Psoas muscle (tissue), 8 donors: Measurements from ENCODE around the gene ADAMTS16. TPM values are rescaled to one million over a fixed set of nuclear protein-coding genes. Genes with fewer than 3 reads are reported as not detected.

Experiments
- ATAC-seq, 4 donors: fragments of 200-7000 bp; cut with Tn5 transposase; one replicate each; pipeline ENCODE4 v1.9.1; 2020; ENCODE audit warnings: moderate library complexity in 3 of 4, mild to moderate bottlenecking in 2 of 4
- DNase-seq, 2 donors: peaks; one replicate each; pipeline ENCODE4 v3.0.0-alpha.2; 2020
- H3K27ac ChIP-seq: fragments of 200-600 bp; one replicate; pipeline ENCODE4 v1.8.0; 2022
- H3K27me3 ChIP-seq, 3 donors: fragments of 200-600 bp in 1 of 3; one replicate each; pipeline versions ENCODE4 v1.6.1 to v1.8.0; 2013 to 2022; ENCODE audit warnings: low read length in 2 of 3, mild to moderate bottlenecking in 2 of 3, moderate library complexity in 1 of 3; ENCODE audit not compliant: insufficient read depth in 3 of 3
- H3K36me3 ChIP-seq, 2 donors: fragments of 200-600 bp in 1 of 2; one replicate each; pipeline versions ENCODE4 v1.6.1 to v1.8.0; 2013 to 2022; ENCODE audit warnings: low read depth in 1 of 2, mild to moderate bottlenecking in 1 of 2, moderate library complexity in 1 of 2; ENCODE audit not compliant: insufficient read depth in 1 of 2
- H3K4me1 ChIP-seq: fragments of 200-600 bp; one replicate; pipeline ENCODE4 v1.8.0; 2022
- H3K4me3 ChIP-seq: fragments of 200-600 bp; one replicate; pipeline ENCODE4 v1.8.0; 2022; ENCODE audit warnings: mild to moderate bottlenecking
- H3K9me3 ChIP-seq: fragments of 200-600 bp; one replicate; pipeline ENCODE4 v1.8.0; 2022
- CTCF ChIP-seq: fragments of 200-600 bp; IDR thresholded peaks from one replicate; pipeline ENCODE4 v1.8.0; 2022; ENCODE audit warnings: antibody characterized with exemption
- WGBS, 3 donors: extraction: QIAGEN DNeasy Blood & Tissue Kit; methylation state at CpG; one replicate each; pipeline versions ENCODE4 v1.1.6 to v1.1.7; 2013; 5-methylcytosine and 5-hydroxymethylcytosine counted together
- intact Hi-C, 2 donors: fragments of 100-400 bp; cut with DNase I; formaldehyde crosslinking; loops; one replicate each; pipeline versions ENCODE4 v1.11.0 to v1.14.2; 2022
- polyA plus RNA-seq, 3 donors: library from polyadenylated mRNA; stranded (reverse); fragments of 200-250 nt; gene quantifications; one replicate each; pipeline ENCODE4 v1.2.3, GENCODE V29; 2013
- total RNA-seq, 4 donors: library from RNA; stranded (reverse); fragmentation: NEBNext Ultra II Directional in 2 of 4; extraction: Animal tissue kit (Norgen Biotek cat#: 25700) in 2 of 4; gene quantifications; one replicate each; pipeline versions ENCODE4 v1.2.1 to v1.2.4, GENCODE V29; 2021 to 2023
- donor health status: healthy with polysubstance abuse.
- donor health status: DM: no; HTN: no; CAD: no; lungs with moderate emphysema.
- donor health status: Bipolar disorder and iron deficiency.
- donor health status: healthy.
- donor health status: DM: yes; HTN: yes; CAD: no.
- donor health status: DM: no; HTN: no; CAD: no.
- donor health status: DM: no; HTN: no; CAD: no.
- donor health status: DM: yes; HTN: yes; CAD: no.

ADAMTS16 gene
- total and polyA plus RNA-seq, 7 donors, result 0.01 to 0.27 (median 0.06) TPM; not detected in 1

- intact Hi-C loops, result no loop called here
- no peak overlapping the region for H3K27ac ChIP-seq
- no peak for ATAC-seq
These were observed 138.8 kb downstream of the ADAMTS16 start for GRCh38 chr5:5278815-5279381.

GRCh38 chr5:5285906-5286305 lies 145.8 kb downstream of the ADAMTS16 start:
- Histone ChIP-seq H3K27ac (no peak overlapping the region), H3K9me3 (no peaks in the 10 kb centered on the region), H3K27me3 (no peaks in the 10 kb centered on the region), H3K4me1 (no peaks in the 10 kb centered on the region), H3K4me3 (no peak overlapping the region), H3K36me3 (no peaks in the 10 kb centered on the region)
- no peak for ATAC-seq
- no peak for DNase-seq
- TF ChIP-seq CTCF, result no peak
- 93 to 97% (median 96%) methylated on average over 3 of the region's 3 CpGs for WGBS, 3 donors
- intact Hi-C loops, result no loop called here

More at GRCh38 chr5:5278815-5279381, 138.8 kb downstream of the ADAMTS16 start:
- no peak for DNase-seq
- no peaks in the 10 kb centered on the region for H3K27me3 ChIP-seq
- WGBS, 3 donors, result 83 to 85% (median 84%) methylated on average over 3 of the region's 3 CpGs
- H3K9me3 ChIP-seq, result no peaks in the 10 kb centered on the region
- no peak overlapping the region for H3K4me3 ChIP-seq
- TF ChIP-seq CTCF, result no peak
- no peaks in the 10 kb centered on the region for H3K4me1 ChIP-seq
- no peaks in the 10 kb centered on the region for H3K36me3 ChIP-seq

GRCh38 chr5:5287419-5287818 lies 147.3 kb downstream of the ADAMTS16 start:
- DNase-seq, result no peak
- intact Hi-C loops, result no loop called here
- Histone ChIP-seq H3K4me3 (no peak overlapping the region), H3K9me3 (no peaks in the 10 kb centered on the region), H3K4me1 (no peaks in the 10 kb centered on the region), H3K27me3 (no peaks in the 10 kb centered on the region), H3K36me3 (no peaks in the 10 kb centered on the region), H3K27ac (no peak overlapping the region)
- TF ChIP-seq CTCF, result no peak
- 69 to 75% (median 71%) methylated on average over 9 of the region's 9 CpGs for WGBS, 3 donors
- no peak for ATAC-seq

GRCh38 chr5:5288201-5288600 lies 148.1 kb downstream of the ADAMTS16 start:
- no peaks in the 10 kb centered on the region for H3K9me3 ChIP-seq
- WGBS, 3 donors, result 71 to 76% (median 72%) methylated on average over 8 of the region's 8 CpGs
- intact Hi-C loops, result no loop called here
- H3K27ac ChIP-seq, result no peak overlapping the region
- TF ChIP-seq CTCF, result no peak
- no peaks in the 10 kb centered on the region for H3K4me1 ChIP-seq
- no peak for DNase-seq
- no peak for ATAC-seq
- no peaks in the 10 kb centered on the region for H3K27me3 ChIP-seq
- H3K36me3 ChIP-seq, result no peaks in the 10 kb centered on the region
- H3K4me3 ChIP-seq, result no peak overlapping the region

GRCh38 chr5:5289537-5289936 lies 149.4 kb downstream of the ADAMTS16 start:
- no peaks in the 10 kb centered on the region for H3K4me1 ChIP-seq
- intact Hi-C loops, result no loop called here
- H3K9me3 ChIP-seq, result no peaks in the 10 kb centered on the region
- ATAC-seq, result no peak
- no peaks in the 10 kb centered on the region for H3K27me3 ChIP-seq
- no peak overlapping the region for H3K27ac ChIP-seq
- H3K36me3 ChIP-seq, result no peaks in the 10 kb centered on the region
- TF ChIP-seq CTCF, result no peak
- 79 to 93% (median 82%) methylated on average over 2 of the region's 2 CpGs for WGBS, 3 donors
- no peak for DNase-seq
- no peak overlapping the region for H3K4me3 ChIP-seq
